ENCODE results near the gene SCD.

The SCD gene

DNA sequence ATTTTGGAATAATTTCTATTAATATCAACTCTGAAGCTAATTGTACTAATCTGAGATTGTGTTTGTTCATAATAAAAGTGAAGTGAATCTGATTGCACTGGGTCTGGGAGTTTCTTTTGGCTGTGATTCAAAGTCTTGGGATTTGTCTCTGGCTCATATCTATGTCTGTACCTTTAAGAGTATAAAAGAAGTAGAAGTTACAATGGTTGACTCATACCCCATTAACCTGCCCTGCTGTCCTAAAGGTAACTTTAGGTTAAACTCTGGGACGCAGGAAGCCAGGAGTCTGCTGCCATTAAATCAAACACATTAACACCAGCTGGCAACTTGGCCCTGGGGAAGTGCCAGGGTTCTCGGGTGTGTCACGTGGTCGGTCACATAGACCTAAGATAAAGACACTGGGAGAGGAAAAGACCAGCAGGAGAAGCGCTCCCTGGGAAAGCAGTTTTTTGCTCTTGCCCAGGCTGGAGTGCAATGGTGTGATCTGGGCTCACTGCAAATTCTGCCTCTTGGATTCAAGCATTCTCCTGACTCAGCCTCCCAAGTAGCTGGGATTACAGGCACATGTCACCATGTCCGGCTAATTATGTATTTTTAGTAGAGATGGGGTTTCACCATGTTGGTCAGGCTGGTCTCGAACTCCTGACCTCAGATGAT is 17.8 kb downstream of the SCD start:
- Histone ChIP-seq H3K4me1 (ENCODE audit: control insufficient read depth in 1 of 2, insufficient read depth in 1 of 2, low read depth in 1 of 2, low read length in 1 of 2) (no peaks in the 10 kb centered on the region), H3K27me3 (no peaks in the 10 kb centered on the region), H3K36me3 (peaks cover 42% of the 10 kb centered on the region), H3K27ac (no peak overlapping the region), H3K9me3 (no peaks in the 10 kb centered on the region), H3K4me3 (ENCODE audit: low read depth in 1 of 2, low read length in 1 of 2) (no peak overlapping the region)
- TF ChIP-seq, protein P1, sequence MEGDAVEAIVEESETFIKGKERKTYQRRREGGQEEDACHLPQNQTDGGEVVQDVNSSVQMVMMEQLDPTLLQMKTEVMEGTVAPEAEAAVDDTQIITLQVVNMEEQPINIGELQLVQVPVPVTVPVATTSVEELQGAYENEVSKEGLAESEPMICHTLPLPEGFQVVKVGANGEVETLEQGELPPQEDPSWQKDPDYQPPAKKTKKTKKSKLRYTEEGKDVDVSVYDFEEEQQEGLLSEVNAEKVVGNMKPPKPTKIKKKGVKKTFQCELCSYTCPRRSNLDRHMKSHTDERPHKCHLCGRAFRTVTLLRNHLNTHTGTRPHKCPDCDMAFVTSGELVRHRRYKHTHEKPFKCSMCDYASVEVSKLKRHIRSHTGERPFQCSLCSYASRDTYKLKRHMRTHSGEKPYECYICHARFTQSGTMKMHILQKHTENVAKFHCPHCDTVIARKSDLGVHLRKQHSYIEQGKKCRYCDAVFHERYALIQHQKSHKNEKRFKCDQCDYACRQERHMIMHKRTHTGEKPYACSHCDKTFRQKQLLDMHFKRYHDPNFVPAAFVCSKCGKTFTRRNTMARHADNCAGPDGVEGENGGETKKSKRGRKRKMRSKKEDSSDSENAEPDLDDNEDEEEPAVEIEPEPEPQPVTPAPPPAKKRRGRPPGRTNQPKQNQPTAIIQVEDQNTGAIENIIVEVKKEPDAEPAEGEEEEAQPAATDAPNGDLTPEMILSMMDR (IDR thresholded peaks at IDR 0.05) = no peak

DNA sequence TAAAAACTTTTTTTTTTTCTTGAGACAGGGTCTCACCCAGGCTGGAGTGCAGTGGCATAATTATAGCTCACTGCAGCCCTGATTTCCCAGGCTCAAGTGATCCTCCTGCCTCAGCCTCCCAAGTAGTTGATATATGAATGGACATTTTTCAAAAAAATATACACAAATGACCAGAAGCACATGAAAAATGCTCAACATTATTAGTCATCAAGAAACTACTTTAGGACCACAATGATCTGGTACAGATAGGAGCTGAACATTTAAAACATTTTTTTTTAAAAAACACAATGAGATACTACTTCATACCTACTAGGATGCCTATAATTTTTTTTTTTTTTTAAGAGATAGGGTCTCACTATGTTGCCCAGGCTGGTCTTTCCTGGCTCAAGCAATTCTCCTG is 21.7 kb downstream of the SCD start:
- no peak overlapping the region for H3K4me3 ChIP-seq (ENCODE audit: low read depth in 1 of 2, low read length in 1 of 2)
- TF ChIP-seq, protein P1 (IDR thresholded peaks at IDR 0.05) = no peak
- H3K27ac ChIP-seq = no peak overlapping the region
- H3K36me3 ChIP-seq = peaks cover 4% of the 10 kb centered on the region
- H3K9me3 ChIP-seq = no peaks in the 10 kb centered on the region
- no peaks in the 10 kb centered on the region for H3K27me3 ChIP-seq
- peaks cover 14 to 18% of the 10 kb centered on the region in 2 experiments for H3K4me1 ChIP-seq (ENCODE audit: control insufficient read depth in 1 of 2, insufficient read depth in 1 of 2, low read depth in 1 of 2, low read length in 1 of 2)

DNA sequence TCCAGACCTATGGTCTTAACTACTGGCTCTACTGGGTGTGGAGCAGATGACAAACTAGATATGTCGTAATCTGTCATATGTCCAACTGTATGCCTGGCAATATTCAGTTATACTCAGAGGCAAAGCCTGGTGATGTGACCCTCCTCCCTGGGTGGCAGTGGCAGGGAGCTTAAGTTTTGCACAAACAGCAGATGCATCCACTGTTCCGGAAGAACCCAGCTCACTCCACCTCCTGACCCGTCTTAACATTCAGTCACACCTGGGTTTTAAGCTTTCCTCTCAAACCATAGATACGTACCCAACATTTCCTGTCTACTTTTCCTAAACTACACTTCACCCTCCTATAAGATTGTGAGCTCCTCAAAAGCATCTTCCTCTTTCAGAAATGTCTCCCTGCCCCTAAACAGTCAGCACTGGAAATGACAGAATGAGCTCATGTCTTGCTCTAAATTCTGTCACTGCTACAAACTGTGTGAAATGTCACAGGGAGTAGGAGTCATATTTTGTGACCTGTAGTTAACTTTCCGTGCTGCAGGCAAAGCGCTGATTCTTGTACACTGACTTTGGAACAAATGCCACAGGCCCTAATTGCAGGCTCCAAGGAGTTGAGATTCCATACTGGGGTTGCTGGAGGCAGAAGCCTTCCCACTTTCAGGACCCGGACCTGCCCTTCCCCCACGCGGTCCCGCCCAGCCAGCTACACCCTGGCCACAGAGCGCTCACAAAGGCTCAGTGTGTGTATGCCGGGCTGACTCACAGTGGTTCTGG is 23.9 kb downstream of the SCD start:
- Histone ChIP-seq H3K4me1 (ENCODE audit: control insufficient read depth in 1 of 2, insufficient read depth in 1 of 2, low read depth in 1 of 2, low read length in 1 of 2) (peaks cover 21 to 26% of the 10 kb centered on the region in 2 experiments), H3K36me3 (no peaks in the 10 kb centered on the region), H3K9me3 (no peaks in the 10 kb centered on the region), H3K27ac (no peak overlapping the region), H3K4me3 (ENCODE audit: low read depth in 1 of 2, low read length in 1 of 2) (no peak overlapping the region), H3K27me3 (no peaks in the 10 kb centered on the region)
- TF ChIP-seq, protein P1 (IDR thresholded peaks at IDR 0.05) = no peak

DNA sequence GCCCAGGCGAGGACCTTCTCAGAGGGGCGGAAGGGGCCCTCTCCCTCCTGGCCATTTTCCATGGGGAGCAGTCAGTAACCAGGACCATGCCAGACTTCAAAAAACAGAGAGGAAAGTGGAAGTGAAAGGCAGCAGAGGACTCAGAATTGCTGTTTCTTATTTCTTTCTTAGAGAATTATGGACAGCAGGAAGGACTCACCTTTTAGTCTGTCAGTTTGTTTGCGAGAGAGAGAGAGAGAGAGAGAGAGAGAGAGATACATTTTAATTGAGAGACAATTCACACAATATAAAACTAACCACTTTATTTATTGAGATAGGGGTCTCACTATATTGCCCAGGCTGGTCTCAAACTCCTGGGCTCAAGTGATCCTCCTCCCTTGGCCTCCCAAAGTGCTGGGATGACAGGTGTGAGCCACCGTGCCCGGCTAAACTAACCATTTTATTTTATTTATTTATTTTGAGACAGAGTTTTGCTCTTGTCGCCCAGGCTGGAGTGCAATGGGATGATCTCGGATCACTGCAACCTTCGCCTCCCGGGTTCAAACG is 24.5 kb downstream of the SCD start:
- Histone ChIP-seq H3K36me3 (no peaks in the 10 kb centered on the region), H3K4me1 (ENCODE audit: control insufficient read depth in 1 of 2, insufficient read depth in 1 of 2, low read depth in 1 of 2, low read length in 1 of 2) (peaks cover 21 to 26% of the 10 kb centered on the region in 2 experiments), H3K9me3 (no peaks in the 10 kb centered on the region), H3K27ac (no peak overlapping the region), H3K4me3 (ENCODE audit: low read depth in 1 of 2, low read length in 1 of 2) (no peak overlapping the region), H3K27me3 (no peaks in the 10 kb centered on the region)
- TF ChIP-seq, protein P1 (IDR thresholded peaks at IDR 0.05) = no peak

DNA sequence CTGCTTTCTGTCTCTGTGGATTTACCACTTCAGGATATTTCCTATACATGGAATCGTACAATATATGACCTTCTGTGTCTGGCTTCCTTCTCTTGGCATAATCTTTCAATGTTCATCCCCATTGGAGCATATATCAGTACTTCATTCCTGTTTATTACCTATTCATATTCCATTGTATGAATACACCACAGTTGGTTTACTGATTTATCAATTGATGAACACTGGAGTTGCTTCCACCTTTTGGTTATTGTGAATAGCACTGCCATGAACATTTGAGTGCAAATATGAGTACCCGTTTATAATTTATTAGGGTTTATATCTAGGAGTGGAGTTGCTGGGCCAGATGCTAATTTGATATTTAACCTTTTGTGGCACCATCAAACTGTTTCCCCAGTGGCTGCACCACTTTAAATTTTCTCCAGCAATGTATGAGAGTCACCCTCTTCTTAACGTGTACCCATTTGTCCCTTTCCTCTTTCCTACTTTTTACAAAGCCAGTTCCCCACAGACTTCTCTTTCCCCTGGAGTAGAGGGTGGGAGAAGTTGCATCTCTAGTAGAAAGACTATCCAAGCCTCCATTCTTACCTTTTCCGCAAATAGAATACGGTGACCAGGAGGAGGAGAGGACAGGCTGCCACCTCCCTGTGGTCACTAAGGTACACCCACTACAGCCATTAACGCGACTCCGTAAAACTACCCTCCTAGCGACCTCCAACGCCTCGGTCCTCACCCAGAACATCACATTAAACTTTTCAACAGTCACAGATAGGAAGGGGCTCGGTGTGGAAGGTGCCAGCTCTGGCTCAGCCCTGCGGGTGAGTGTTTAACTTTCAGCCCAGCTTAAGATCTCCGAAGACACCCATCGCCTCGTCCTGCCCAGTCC is 25.6 kb downstream of the SCD start:
- peak overlapping the region; percentile 65 to 75 for H3K4me3 ChIP-seq (ENCODE audit: low read depth in 1 of 2, low read length in 1 of 2)
- TF ChIP-seq, protein P1 (IDR thresholded peaks at IDR 0.05) = no peak
- H3K27me3 ChIP-seq = no peaks in the 10 kb centered on the region
- H3K36me3 ChIP-seq = no peaks in the 10 kb centered on the region
- peaks cover 21 to 26% of the 10 kb centered on the region in 2 experiments for H3K4me1 ChIP-seq (ENCODE audit: control insufficient read depth in 1 of 2, insufficient read depth in 1 of 2, low read depth in 1 of 2, low read length in 1 of 2)
- no peaks in the 10 kb centered on the region for H3K9me3 ChIP-seq
- peak overlapping the region; percentile 57 for H3K27ac ChIP-seq

All from neutrophil (primary cell).